HG02970 (cell line): ENCODE results near the gene OR12D2.
"Not testable (repeated sequence)": the region's sequence is repeated elsewhere in the genome, so short reads cannot be mapped to it uniquely, and the experiment has no call there.

Experiments used
- ATAC-seq: cut with Tn5 transposase; IDR thresholded peaks from one replicate; pipeline ENCODE4 v1.9.1; 2021; ENCODE audit warnings: mild to moderate bottlenecking, moderate library complexity, moderate number of reproducible peaks; ENCODE audit not compliant: unreplicated experiment, low FRiP score

The OR12D2 gene

GRCh38 chr6:29395331-29395730 is at the start of gene OR12D2:
Gene OR12D2, plus strand, starts transcription at chr6:29395631. Its CDS starts 1,069 bp downstream, at chr6:29396700.
- ATAC-seq = no peak

GRCh38 chr6:29349348-29349747 is 46.1 kb upstream of the OR12D2 start:
- not testable (repeated sequence) for ATAC-seq

- no peak for ATAC-seq
Measured at GRCh38 chr6:29354980-29355379, 40.5 kb upstream of the OR12D2 start.

- ATAC-seq = no peak
Measured at GRCh38 chr6:29355603-29356002, 39.8 kb upstream of the OR12D2 start.

- ATAC-seq = no peak
Measured at GRCh38 chr6:29368765-29369164, 26.7 kb upstream of the OR12D2 start, which contains the start of gene OR5V1. Gene OR5V1, minus strand, starts transcription at chr6:29368865. Its CDS starts 12,670 bp downstream, at chr6:29356195.

- no peak for ATAC-seq
Measured at GRCh38 chr6:29375191-29375590, 20.2 kb upstream of the OR12D2 start, which contains the start of gene OR12D3. Gene OR12D3, minus strand, starts transcription at chr6:29375291. Its CDS starts 4 bp downstream, at chr6:29375287.

GRCh38 chr6:29376003-29376402 is 19.4 kb upstream of the OR12D2 start:
- no peak for ATAC-seq

GRCh38 chr6:29388533-29388932 is 6.9 kb upstream of the OR12D2 start:
- no peak for ATAC-seq

GRCh38 chr6:29399525-29399924 is 4.1 kb downstream of the OR12D2 start:
- no peak for ATAC-seq

- ATAC-seq = no peak
Measured at GRCh38 chr6:29403801-29404200, 8.4 kb downstream of the OR12D2 start.

GRCh38 chr6:29414588-29414987 is 19.2 kb downstream of the OR12D2 start, which contains the start of gene OR12D1:
Gene OR12D1, plus strand, starts transcription at chr6:29414928.
- ATAC-seq = no peak

- ATAC-seq = no peak
Measured at GRCh38 chr6:29419516-29419915, 24.1 kb downstream of the OR12D2 start.

- no peak for ATAC-seq
Measured at GRCh38 chr6:29424168-29424567, 28.7 kb downstream of the OR12D2 start.

GRCh38 chr6:29424575-29424974 is 29.1 kb downstream of the OR12D2 start:
- ATAC-seq = no peak

- no peak for ATAC-seq
Measured at GRCh38 chr6:29425075-29425474, 29.6 kb downstream of the OR12D2 start.

- no peak for ATAC-seq
Measured at GRCh38 chr6:29426654-29427053, 31.2 kb downstream of the OR12D2 start.

GRCh38 chr6:29436730-29437129 is 41.3 kb downstream of the OR12D2 start:
- ATAC-seq = not testable (repeated sequence)

- ATAC-seq = no peak
Measured at GRCh38 chr6:29439006-29439405, 43.6 kb downstream of the OR12D2 start, which contains the start of gene OR10C1. Gene OR10C1, plus strand, starts transcription at chr6:29439306. Its CDS starts 710 bp downstream, at chr6:29440016.

- ATAC-seq = no peak
Measured at GRCh38 chr6:29442719-29443118, 47.3 kb downstream of the OR12D2 start.

- ATAC-seq = not testable (repeated sequence)
Measured at GRCh38 chr6:29444031-29444430, 48.6 kb downstream of the OR12D2 start.
